Endothelial cell of umbilical vein (primary cell): ENCODE results near the gene PTTG1IP. TPM values are rescaled to one million over a fixed set of nuclear protein-coding genes. Genes with fewer than 3 reads are reported as not detected.

ENCODE experiments used
- BruUV-seq: library from RNA; stranded (reverse); fragments of 400-500 nt; replicated peaks from 2 replicates; lab custom pipeline; 2021; lab: Mats Ljungman, UMichigan
- CTCF ChIA-PET: fragments of 300-600, 350-600 bp; sonication (Branson Sonifier 250); formaldehyde crosslinking; loops from one replicate; lab custom pipeline; 2021; ENCODE audit warnings: antibody characterized with exemption, inconsistent platforms; lab: Charles Lee
- POLR2A ChIA-PET: fragments of 300-600, 350-600 bp; sonication (Branson Sonifier 250); formaldehyde crosslinking; loops from one replicate; lab custom pipeline; 2021; ENCODE audit warnings: antibody characterized with exemption, inconsistent platforms; lab: Charles Lee
- DNase-seq: peaks from one replicate; pipeline ENCODE4 v3.0.0-alpha.2; 2011; ENCODE audit warnings: low read depth, low spot score
- FAIRE-seq: peaks from 2 replicates; lab custom pipeline; 2011; peaks lifted over from hg19 to GRCh38; lab: Jason Lieb, UNC
- H2AFZ ChIP-seq: 2 replicates; pipeline ENCODE4 v1.6.0; 2012; ENCODE audit warnings: low read depth, low read length, control low read depth, inconsistent platforms
- H3K27ac ChIP-seq: 2 replicates; pipeline ENCODE4 v1.5.1; 2011; ENCODE audit warnings: low read depth, mild to moderate bottlenecking, control low read depth, low read length, moderate library complexity; ENCODE audit not compliant: insufficient read depth
- H3K27me3 ChIP-seq, 2 experiments: 2 replicates each; pipeline versions ENCODE4 v1.6.0 to v1.6.1; 2011; ENCODE audit warnings: low read length in 2 of 2, mixed read lengths in 1 of 2; ENCODE audit not compliant: control insufficient read depth in 2 of 2, insufficient read depth in 2 of 2
- H3K36me3 ChIP-seq, 2 experiments: 2 replicates in 1 of 2; 3 replicates in 1 of 2; pipeline ENCODE4 v1.5.1; 2011; ENCODE audit warnings: low read length in 2 of 2, mild to moderate bottlenecking in 1 of 2, moderate library complexity in 1 of 2; ENCODE audit not compliant: control insufficient read depth in 2 of 2, insufficient read depth in 2 of 2; ENCODE audit errors: extremely low read depth in 1 of 2
- H3K4me1 ChIP-seq: 3 replicates; pipeline ENCODE4 v1.5.1; 2011; ENCODE audit warnings: mild to moderate bottlenecking, low read length; ENCODE audit not compliant: control insufficient read depth, insufficient read depth; ENCODE audit errors: extremely low read depth
- H3K4me2 ChIP-seq: 2 replicates; pipeline ENCODE4 v1.6.1; 2011; ENCODE audit warnings: low read length, control low read depth, mixed read lengths; ENCODE audit not compliant: insufficient read depth
- H3K4me3 ChIP-seq, 3 experiments: fragments of 200-600 bp in 1 of 3; sonication (generic), shearing (Covaris generic) in 1 of 3; replicated peaks in 1 of 3; 2 replicates each; pipeline ENCODE4 v1.5.1; 2011 to 2016; ENCODE audit warnings: control low read depth in 3 of 3, low read length in 3 of 3, mild to moderate bottlenecking in 2 of 3, inconsistent platforms in 1 of 3, low read depth in 1 of 3, moderate library complexity in 1 of 3; ENCODE audit not compliant: insufficient read depth in 1 of 3
- H3K79me2 ChIP-seq: 2 replicates; pipeline ENCODE4 v1.6.0; 2012; ENCODE audit warnings: low read length, inconsistent platforms; ENCODE audit not compliant: control insufficient read depth, insufficient read depth
- H3K9ac ChIP-seq: replicated peaks from 2 replicates; pipeline ENCODE3; 2011; ENCODE audit warnings: low read length, control low read depth; ENCODE audit not compliant: insufficient read depth; ENCODE audit errors: extremely low read depth
- H3K9me1 ChIP-seq: replicated peaks from 3 replicates; pipeline ENCODE4 v1.6.0; 2011; ENCODE audit warnings: mild to moderate bottlenecking, low read length; ENCODE audit not compliant: control insufficient read depth, insufficient read depth; ENCODE audit errors: extremely low read depth
- H3K9me3 ChIP-seq: replicated peaks from 2 replicates; pipeline ENCODE4 v1.5.1; 2012; ENCODE audit warnings: low read length, inconsistent platforms; ENCODE audit not compliant: control insufficient read depth, insufficient read depth
- H4K20me1 ChIP-seq: replicated peaks from 2 replicates; pipeline ENCODE3; 2011; ENCODE audit warnings: mild to moderate bottlenecking, low read length; ENCODE audit not compliant: control insufficient read depth, insufficient read depth; ENCODE audit errors: extremely low read depth
- EZH2 ChIP-seq: IDR thresholded peaks from 2 replicates; pipeline ENCODE4 v1.6.1; 2012; ENCODE audit warnings: borderline replicate concordance, low read depth, mild to moderate bottlenecking, moderate library complexity, low read length, inconsistent platforms; ENCODE audit not compliant: severe bottlenecking
- FOS ChIP-seq: IDR thresholded peaks from 2 replicates; pipeline ENCODE4 v1.6.1; 2011; ENCODE audit warnings: mild to moderate bottlenecking, low read length, moderate library complexity, borderline replicate concordance; ENCODE audit not compliant: insufficient read depth
- GATA2 ChIP-seq: IDR thresholded peaks from 2 replicates; pipeline ENCODE4 v1.7.0; 2011; ENCODE audit warnings: low read depth, mild to moderate bottlenecking, moderate library complexity, mixed read lengths, low read length; ENCODE audit not compliant: insufficient read length, insufficient read depth
- JUN ChIP-seq: IDR thresholded peaks from 2 replicates; pipeline ENCODE4 v1.6.1; 2011; ENCODE audit warnings: borderline replicate concordance, low read depth; ENCODE audit not compliant: insufficient read length, insufficient read depth
- MYC ChIP-seq: IDR thresholded peaks from one replicate; pipeline ENCODE4 v1.6.1; 2011; ENCODE audit warnings: mild to moderate bottlenecking, low read depth, low read length
- POLR2A ChIP-seq: IDR thresholded peaks from 2 replicates; pipeline ENCODE4 v1.6.1; 2012; ENCODE audit warnings: low read depth, mild to moderate bottlenecking, control low read depth, low read length
- POLR2AphosphoS5 ChIP-seq: IDR thresholded peaks from 2 replicates; pipeline ENCODE4 v1.6.1; 2012; ENCODE audit warnings: low read depth, mild to moderate bottlenecking, control low read depth, low read length, moderate library complexity; ENCODE audit not compliant: insufficient read depth
- dilution Hi-C: fragments of 300-500 bp; cut with MboI; formaldehyde crosslinking; loops from one replicate; pipeline ENCODE4 v1.15.0; 2019; ENCODE audit warnings: low sequenced_read_pairs; ENCODE audit not compliant: extremely low pct_ligation_motif_present
- intact Hi-C: fragments of 100-400 bp; cut with micrococcal nuclease; formaldehyde crosslinking; loops from one replicate; pipeline ENCODE4 v1.10.0; 2022
- polyA plus RNA-seq, 4 experiments: library from polyadenylated mRNA; depleted of rRNA in 3 of 4; stranded (reverse) in 3 of 4; unstranded in 1 of 4; fragments of >200 nt; gene quantifications; 2 replicates each; pipeline versions ENCODE4 v1.2.1 to v1.2.3, GENCODE V29; 2011 to 2012; ENCODE audit warnings: missing spikeins in 1 of 4
- total RNA-seq: library from RNA; stranded (reverse); gene quantifications from 2 replicates; pipeline ENCODE4 v1.2.3, GENCODE V29; 2021
- TF ChIP-seq, protein P1 (sequence below): IDR thresholded peaks from 2 replicates; pipeline ENCODE4 v1.6.1; 2011; ENCODE audit not compliant: insufficient read depth, insufficient read length
- TF ChIP-seq, protein P2 (sequence below), 2 donors: IDR thresholded peaks; 1 replicate in 1 of 2; 2 replicates in 1 of 2; pipeline ENCODE4 v1.5.1; 2011; ENCODE audit warnings: low read length in 2 of 2, mild to moderate bottlenecking in 2 of 2, moderate library complexity in 2 of 2, control low read depth in 1 of 2, inconsistent platforms in 1 of 2, low read depth in 1 of 2; ENCODE audit not compliant: insufficient read depth in 1 of 2; ENCODE audit errors: extremely low read depth in 1 of 2

The PTTG1IP gene
- total and polyA plus RNA-seq, 2 donors (not counting 3 experiments of a cell fraction or from before 2014, with no cell fraction given), result 342 to 415 TPM

DNA sequence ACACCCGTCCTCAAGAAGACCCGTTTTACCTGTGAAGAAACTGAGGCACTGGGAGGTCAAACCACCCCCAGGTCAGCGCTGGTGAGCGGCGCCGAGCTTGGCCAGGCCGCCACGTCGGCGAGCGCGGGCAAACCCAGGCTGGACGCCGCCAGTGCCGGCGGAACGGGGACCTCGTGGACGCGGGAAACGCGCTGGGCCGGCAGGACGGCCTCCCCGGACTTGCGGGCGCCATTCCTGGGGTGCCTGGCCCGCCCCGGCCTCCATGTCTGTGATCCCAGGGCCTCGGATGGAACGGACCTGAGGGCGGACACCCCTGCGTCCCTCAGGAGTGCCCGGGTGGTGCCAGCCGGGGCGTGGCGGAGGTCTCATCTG is 54.9 kb downstream of the PTTG1IP start:
- Histone ChIP-seq H3K4me1 (peaks cover 4% of the 10 kb centered on the region), H3K79me2 (peaks cover 37% of the 10 kb centered on the region), H3K9ac (peak overlapping the region; percentile 89), H3K4me3 (peak overlapping the region; percentile 3 to 81 (median 64)), H3K4me2 (peak overlapping the region; percentile 65), H3K9me1 (no peaks in the 10 kb centered on the region), H4K20me1 (no peaks in the 10 kb centered on the region), H3K27ac (peak overlapping the region; percentile 59), H3K27me3 (no peaks in the 10 kb centered on the region), H3K36me3 (peaks cover 0 to 3% of the 10 kb centered on the region in 2 experiments), H2AFZ (peak overlapping the region; percentile 71), H3K9me3 (peaks cover 2% of the 10 kb centered on the region)
- dilution Hi-C loops, result no loop called here
- DNase-seq (no peak), FAIRE-seq (no peak)
- TF ChIP-seq JUN, result no peak
- no peak for TF ChIP-seq EZH2
- TF ChIP-seq POLR2A, result no peak
- TF ChIP-seq FOS, result no peak
- no peak for TF ChIP-seq MYC
- no peak for TF ChIP-seq POLR2AphosphoS5
- no peak for TF ChIP-seq GATA2
- TF ChIP-seq, protein P1, sequence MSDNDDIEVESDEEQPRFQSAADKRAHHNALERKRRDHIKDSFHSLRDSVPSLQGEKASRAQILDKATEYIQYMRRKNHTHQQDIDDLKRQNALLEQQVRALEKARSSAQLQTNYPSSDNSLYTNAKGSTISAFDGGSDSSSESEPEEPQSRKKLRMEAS, result no peak
- TF ChIP-seq, protein P2, sequence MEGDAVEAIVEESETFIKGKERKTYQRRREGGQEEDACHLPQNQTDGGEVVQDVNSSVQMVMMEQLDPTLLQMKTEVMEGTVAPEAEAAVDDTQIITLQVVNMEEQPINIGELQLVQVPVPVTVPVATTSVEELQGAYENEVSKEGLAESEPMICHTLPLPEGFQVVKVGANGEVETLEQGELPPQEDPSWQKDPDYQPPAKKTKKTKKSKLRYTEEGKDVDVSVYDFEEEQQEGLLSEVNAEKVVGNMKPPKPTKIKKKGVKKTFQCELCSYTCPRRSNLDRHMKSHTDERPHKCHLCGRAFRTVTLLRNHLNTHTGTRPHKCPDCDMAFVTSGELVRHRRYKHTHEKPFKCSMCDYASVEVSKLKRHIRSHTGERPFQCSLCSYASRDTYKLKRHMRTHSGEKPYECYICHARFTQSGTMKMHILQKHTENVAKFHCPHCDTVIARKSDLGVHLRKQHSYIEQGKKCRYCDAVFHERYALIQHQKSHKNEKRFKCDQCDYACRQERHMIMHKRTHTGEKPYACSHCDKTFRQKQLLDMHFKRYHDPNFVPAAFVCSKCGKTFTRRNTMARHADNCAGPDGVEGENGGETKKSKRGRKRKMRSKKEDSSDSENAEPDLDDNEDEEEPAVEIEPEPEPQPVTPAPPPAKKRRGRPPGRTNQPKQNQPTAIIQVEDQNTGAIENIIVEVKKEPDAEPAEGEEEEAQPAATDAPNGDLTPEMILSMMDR (IDR thresholded peaks at IDR 0.05; ENCODE audit: extremely low read depth in 1 of 2, insufficient read depth in 1 of 2, low read depth in 1 of 2, low read length in 2 of 2), result no peak
- BruUV-seq, result TSS peak; percentile 48
- ChIA-PET CTCF (interaction anchor here (1.6 kb wide), 1 partner anchor 25 kb away, joined by 3 read pairs; no protein-coding TSS in a partner anchor), POLR2A (no interaction called here)
- intact Hi-C loops, result loop anchor here (1.0 kb wide), 1 partner anchor 93 kb away; no protein-coding TSS in a partner anchor
